ENCODE results near the gene CFAP99. TPM values are rescaled to one million over a fixed set of nuclear protein-coding genes. Genes with fewer than 3 reads are reported as not detected.
A peak's percentile ranks its signal among the peaks of the same experiment; 100 is the strongest.

Gene CFAP99
- total and polyA plus RNA-seq, 8 donors = 0.28 to 1.6 (median 0.70) TPM

DNA sequence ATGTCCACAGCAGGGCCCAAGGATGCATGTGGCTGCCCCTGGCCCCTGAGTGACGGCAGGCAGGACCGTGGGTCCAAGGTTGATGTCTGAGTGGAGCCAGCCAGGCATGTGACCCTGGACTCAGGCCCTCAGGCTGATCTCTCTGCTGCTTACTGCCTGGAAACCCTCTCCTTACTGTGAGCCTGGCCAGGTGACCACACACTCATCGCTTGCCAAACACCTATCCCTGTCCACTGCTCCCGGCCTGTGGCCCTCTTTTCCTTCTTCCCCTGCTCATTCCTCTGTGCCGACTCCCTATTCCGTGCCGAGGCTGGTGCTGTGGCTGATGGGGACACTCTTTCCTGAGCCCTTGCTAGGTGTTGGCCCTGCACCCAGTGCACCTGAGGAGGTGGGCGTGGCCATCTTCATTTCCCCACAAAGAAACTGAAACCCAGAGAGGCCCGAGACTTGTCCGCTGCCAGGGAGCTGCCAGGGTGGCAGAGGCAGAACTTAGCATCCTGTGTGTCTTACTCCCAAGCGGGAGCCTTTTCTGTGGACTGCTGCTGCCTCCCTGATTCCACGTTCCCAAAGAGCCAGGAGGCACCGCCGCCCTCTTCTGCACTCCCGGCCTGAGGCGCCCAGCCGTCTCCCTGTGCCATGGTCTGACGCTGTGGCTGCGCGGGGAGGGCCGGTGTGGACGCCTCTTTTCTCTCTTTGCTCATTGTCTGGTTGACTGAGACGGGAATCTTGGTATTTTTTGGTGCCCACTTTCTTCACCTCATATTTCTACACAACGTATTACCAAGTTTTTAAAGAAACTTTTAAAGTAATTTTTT is 38.9 kb downstream of the CFAP99 start:
- no peaks in the 10 kb centered on the region for H3K27me3 ChIP-seq
- no peak for FAIRE-seq
- TF ChIP-seq CTCF (IDR thresholded peaks at IDR 0.05) = no peak
- ATAC-seq = peak; percentile 83 to 94 (median 88)
- H3K4me3 ChIP-seq = peak overlapping the region in 1 of 4 donors; percentile 1
- peak in 5 of 6 donors; percentile 66 to 85 (median 69) for DNase-seq
- H3K36me3 ChIP-seq = no peaks in the 10 kb centered on the region
- H3K4me1 ChIP-seq = peaks cover 0 to 4% (median 3%) of the 10 kb centered on the region in 3 donors
- H3K27ac ChIP-seq = peak overlapping the region in 1 of 4 donors; percentile 53
- 59 to 72% methylated on average over 24 of the region's 24 CpGs for WGBS, 2 donors
- H3K9me3 ChIP-seq = no peaks in the 10 kb centered on the region
- intact Hi-C loops (cut with DNase I) = no loop called here

DNA sequence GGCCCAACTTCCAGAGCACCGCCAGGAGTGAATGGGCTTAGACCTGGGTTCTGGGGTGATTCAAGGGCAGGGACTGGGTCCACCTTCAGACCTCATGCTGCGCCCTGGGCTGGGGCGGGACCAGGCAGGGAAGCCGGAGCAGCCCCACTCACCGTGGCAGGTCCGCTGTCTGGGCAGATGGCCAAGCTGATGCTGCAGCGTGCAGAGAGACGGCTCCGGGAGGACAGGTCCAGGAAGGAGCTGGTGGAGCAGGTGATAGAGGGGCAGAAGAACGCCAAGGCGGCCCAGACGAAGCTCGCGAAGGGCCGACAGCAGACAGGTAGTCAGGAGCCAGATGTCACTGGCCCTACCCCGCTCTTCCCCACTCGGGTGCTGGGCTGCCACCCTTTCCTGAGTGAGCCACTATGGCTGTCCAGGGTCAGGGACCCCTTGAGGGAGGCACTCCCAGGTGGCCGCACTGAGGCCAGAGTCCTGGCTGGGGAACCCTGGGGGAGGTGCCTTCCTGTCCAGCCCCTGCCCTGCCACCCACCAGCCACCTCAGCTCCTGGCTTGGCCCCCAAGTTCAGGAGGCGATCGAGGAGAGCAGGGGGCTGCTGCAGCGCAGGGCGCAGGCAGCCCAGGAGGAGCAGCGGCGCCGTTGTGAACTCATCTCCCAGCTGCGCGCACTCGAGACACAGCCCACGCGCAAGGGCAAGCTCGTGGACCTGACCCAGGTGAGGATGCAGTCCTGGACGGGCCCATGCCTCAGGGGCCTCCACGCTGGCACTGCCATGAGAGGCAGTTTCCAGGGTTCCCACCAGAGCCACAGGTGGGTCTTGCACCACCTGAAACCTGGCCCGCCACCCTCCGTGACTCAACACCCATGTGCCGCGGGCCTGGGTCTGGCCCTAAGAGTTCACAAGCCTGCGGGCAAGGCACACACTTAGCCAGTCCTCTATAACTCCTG is 40.1 kb downstream of the CFAP99 start:
- 81 to 84% methylated on average over 38 of the region's 38 CpGs for WGBS, 2 donors
- Histone ChIP-seq H3K36me3 (no peaks in the 10 kb centered on the region), H3K9me3 (no peaks in the 10 kb centered on the region), H3K27ac (no peak overlapping the region), H3K27me3 (no peaks in the 10 kb centered on the region), H3K4me1 (peaks cover 0 to 4% (median 3%) of the 10 kb centered on the region in 3 donors), H3K4me3 (no peak overlapping the region)
- FAIRE-seq = no peak
- peak in 2 of 6 donors; percentile 54 to 81 for DNase-seq
- intact Hi-C loops (cut with DNase I) = no loop called here
- no peak for ATAC-seq
- TF ChIP-seq CTCF (IDR thresholded peaks at IDR 0.05) = no peak

- TF ChIP-seq CTCF (IDR thresholded peaks at IDR 0.05) = no peak
- Histone ChIP-seq H3K36me3 (no peaks in the 10 kb centered on the region), H3K27ac (no peak overlapping the region), H3K27me3 (no peaks in the 10 kb centered on the region), H3K4me1 (peaks cover 0 to 4% (median 3%) of the 10 kb centered on the region in 3 donors), H3K4me3 (no peak overlapping the region), H3K9me3 (no peaks in the 10 kb centered on the region)
- no peak for ATAC-seq
- WGBS, 2 donors = 92 to 93% methylated on average over 19 of the region's 19 CpGs
- intact Hi-C loops (cut with DNase I) = no loop called here
- peak in 1 of 6 donors; percentile 68 for DNase-seq
- no peak for FAIRE-seq
These were observed 41.0 kb downstream of the CFAP99 start for GRCh38 chr4:2459589-2460349.

DNA sequence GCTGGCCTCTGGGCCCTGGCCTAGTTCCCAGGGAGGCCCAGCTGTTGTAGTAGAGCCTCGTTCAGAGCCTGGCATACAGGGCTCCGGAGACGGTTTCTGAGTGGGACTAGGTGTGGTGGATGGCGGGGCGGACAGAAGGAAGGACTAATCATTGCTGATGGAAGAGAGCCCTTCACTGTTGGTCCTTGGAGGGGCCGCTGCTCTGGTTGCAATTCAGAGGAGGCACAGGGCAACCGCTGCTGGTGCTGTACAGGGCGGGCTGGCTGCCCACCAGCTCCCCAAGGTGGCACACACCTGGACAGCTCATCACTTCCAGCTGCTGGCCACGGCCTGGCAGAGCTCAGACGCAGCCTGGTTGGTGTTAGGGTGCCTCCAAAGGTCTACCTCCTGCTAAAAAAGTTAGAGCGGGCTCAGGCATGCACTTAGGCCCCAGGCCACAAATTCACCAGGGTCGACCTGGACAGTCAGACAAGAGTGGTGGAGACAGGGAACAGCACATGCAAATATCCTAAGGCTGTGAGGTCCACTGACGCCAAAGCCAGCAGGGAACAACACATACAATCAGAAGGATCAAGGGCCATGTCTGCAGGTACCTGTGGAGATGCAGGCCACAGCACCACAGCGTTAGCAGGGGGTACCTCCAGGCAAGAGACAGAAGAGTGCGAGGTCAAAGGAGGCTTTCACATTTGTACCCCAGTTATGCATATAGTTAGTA is 42.6 kb downstream of the CFAP99 start:
- H3K27ac ChIP-seq = no peak overlapping the region
- H3K9me3 ChIP-seq = no peaks in the 10 kb centered on the region
- no peaks in the 10 kb centered on the region for H3K27me3 ChIP-seq
- intact Hi-C loops (cut with DNase I) = no loop called here
- no peak overlapping the region for H3K4me3 ChIP-seq
- DNase-seq = peak in 1 of 6 donors; percentile 51
- ATAC-seq = no peak
- 87 to 91% methylated on average over 15 of the region's 15 CpGs for WGBS, 2 donors
- H3K4me1 ChIP-seq = peaks cover 0 to 4% (median 3%) of the 10 kb centered on the region in 3 donors
- H3K36me3 ChIP-seq = no peaks in the 10 kb centered on the region
- TF ChIP-seq CTCF (IDR thresholded peaks at IDR 0.05) = no peak
- FAIRE-seq = no peak

Measured in pancreas (tissue), 10 donors.